GM23248 (cell line): ENCODE results near the gene TRAM2. TPM values are rescaled to one million over a fixed set of nuclear protein-coding genes. Genes with fewer than 3 reads are reported as not detected.

Source experiments
- DNase-seq: peaks from one replicate; pipeline ENCODE4 v3.0.0-alpha.2; 2015
- H2AFZ ChIP-seq: fragments of 200-600 bp; sonication (generic); 2 replicates; pipeline ENCODE4 v1.6.1; 2016; ENCODE audit warnings: antibody characterized with exemption
- H3F3A ChIP-seq: fragments of 200-600 bp; sonication (generic); 2 replicates; pipeline ENCODE4 v1.6.1; 2016; ENCODE audit warnings: mild to moderate bottlenecking, antibody characterized with exemption, mixed run types; ENCODE audit not compliant: insufficient read depth
- H3K27ac ChIP-seq: fragments of 200-600 bp; sonication (generic); 2 replicates; pipeline ENCODE4 v1.5.1; 2016; ENCODE audit warnings: mild to moderate bottlenecking
- H3K27me3 ChIP-seq: fragments of 200-600 bp; sonication (generic); replicated peaks from 2 replicates; pipeline ENCODE4 v1.6.1; 2016; ENCODE audit warnings: mild to moderate bottlenecking; ENCODE audit not compliant: insufficient read depth
- H3K36me3 ChIP-seq: fragments of 200-600 bp; sonication (generic); 2 replicates; pipeline ENCODE4 v1.6.1; 2016; ENCODE audit warnings: low read depth, mild to moderate bottlenecking
- H3K4me1 ChIP-seq: fragments of 200-600 bp; sonication (generic); 2 replicates; pipeline ENCODE4 v1.6.1; 2016; ENCODE audit warnings: mild to moderate bottlenecking; ENCODE audit not compliant: insufficient read depth
- H3K4me2 ChIP-seq: fragments of 200-600 bp; sonication (generic); one replicate; pipeline ENCODE4 v1.6.1; 2016; ENCODE audit warnings: mild to moderate bottlenecking; ENCODE audit not compliant: unreplicated experiment
- H3K4me3 ChIP-seq: fragments of 200-600 bp; sonication (generic); 2 replicates; pipeline ENCODE4 v1.5.1; 2016; ENCODE audit warnings: mild to moderate bottlenecking
- H3K79me2 ChIP-seq: fragments of 200-600 bp; sonication (generic); 2 replicates; pipeline ENCODE4 v1.6.1; 2016; ENCODE audit warnings: mild to moderate bottlenecking; ENCODE audit not compliant: insufficient read depth
- H3K9ac ChIP-seq: fragments of 200-600 bp; sonication (generic); 2 replicates; pipeline ENCODE4 v1.6.1; 2016; ENCODE audit warnings: mild to moderate bottlenecking
- H3K9me2 ChIP-seq: fragments of 200-600 bp; sonication (generic); 2 replicates; pipeline ENCODE4 v1.6.1; 2016; ENCODE audit warnings: mixed run types, mild to moderate bottlenecking, moderate library complexity; ENCODE audit not compliant: insufficient read depth
- H3K9me3 ChIP-seq: fragments of 200-600 bp; sonication (generic); one replicate; pipeline ENCODE4 v1.6.1; 2017; ENCODE audit warnings: low read depth
- H4K20me1 ChIP-seq: fragments of 200-600 bp; sonication (generic); 2 replicates; pipeline ENCODE4 v1.6.0; 2016; ENCODE audit not compliant: insufficient read depth
- EZH2 ChIP-seq: fragments of 200-600 bp; sonication (generic); IDR thresholded peaks from 2 replicates; pipeline ENCODE4 v1.6.1; 2018; ENCODE audit warnings: antibody characterized with exemption, mild to moderate bottlenecking; ENCODE audit not compliant: insufficient read depth, poor library complexity, severe bottlenecking
- EZH2phosphoT487 ChIP-seq: fragments of 200-600 bp; sonication (generic); IDR thresholded peaks from 2 replicates; pipeline ENCODE4 v1.6.1; 2018; ENCODE audit warnings: antibody characterized with exemption, moderate library complexity, mild to moderate bottlenecking, low read depth; ENCODE audit not compliant: insufficient read depth
- WGBS, 2 experiments: methylation state at CpG; one replicate each; pipeline ENCODE4 v1.1.6; 2015 to 2017; ENCODE audit warnings: low lambda C conversion rate in 2 of 2, low coverage in 1 of 2; ENCODE audit errors: missing lambda C conversion rate in 2 of 2; 5-methylcytosine and 5-hydroxymethylcytosine counted together
- in situ Hi-C: fragments of 300-500 bp; cut with MboI; formaldehyde crosslinking; loops from 2 replicates; pipeline ENCODE4 v1.15.0; 2020
- polyA plus RNA-seq: library from polyadenylated mRNA; unstranded; fragments of >200 nt; fragmentation: Nextera tagmentation; extraction: Ambion mirVana; gene quantifications from 2 replicates; pipeline ENCODE4 v1.2.1, GENCODE V29; 2016
- total RNA-seq: library from RNA; depleted of rRNA; stranded (reverse); fragments of >200 nt; shearing (Covaris generic); gene quantifications from 2 replicates; pipeline ENCODE4 v1.2.3, GENCODE V29; 2014; rRNA removed

TRAM2 gene
- total and polyA plus RNA-seq, 2 experiments from 2014 or later = 141 to 174 TPM

DNA sequence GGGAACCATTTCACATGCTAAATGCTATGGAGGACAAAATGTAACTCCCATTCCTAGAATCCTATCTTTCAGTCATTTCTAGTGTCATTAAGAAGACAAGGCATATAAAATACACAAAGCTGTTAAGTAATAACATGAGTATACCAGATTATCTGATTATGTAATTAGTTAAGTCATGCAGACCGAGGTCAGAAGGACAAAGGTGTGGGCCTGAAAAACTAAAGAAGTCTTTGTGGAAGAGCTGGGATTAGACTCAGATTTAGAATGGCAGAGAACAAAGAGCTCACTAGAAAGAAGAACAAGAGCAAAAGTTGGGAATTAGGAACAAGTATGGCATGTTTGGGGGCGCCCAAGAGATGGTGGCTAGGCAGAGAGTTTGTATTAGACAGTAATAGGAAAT, 119.8 kb downstream of the TRAM2 start:
- Histone ChIP-seq H3K9me3 (no peaks in the 10 kb centered on the region), H3K4me1 (0 out of 2 replicates have a peak, but pooled peaks cover 3% of the 10 kb centered on the region), H3K9me2 (no peaks in the 10 kb centered on the region), H2AFZ (no peak overlapping the region), H3K79me2 (no peaks in the 10 kb centered on the region), H3K27ac (no peak overlapping the region), H3K9ac (no peak overlapping the region), H4K20me1 (no peaks in the 10 kb centered on the region), H3K4me3 (no peak overlapping the region), H3K27me3 (no peaks in the 10 kb centered on the region), H3F3A (no peaks in the 10 kb centered on the region), H3K4me2 (no peak overlapping the region), H3K36me3 (0 out of 2 replicates have a peak, but pooled peaks cover 6% of the 10 kb centered on the region)
- TF ChIP-seq EZH2 = no peak
- no peak for TF ChIP-seq EZH2phosphoT487
- WGBS, 2 experiments = 93 to 95% methylated on average over 2 of the region's 2 CpGs
- in situ Hi-C loops = no loop called here
- DNase-seq = no peak

DNA sequence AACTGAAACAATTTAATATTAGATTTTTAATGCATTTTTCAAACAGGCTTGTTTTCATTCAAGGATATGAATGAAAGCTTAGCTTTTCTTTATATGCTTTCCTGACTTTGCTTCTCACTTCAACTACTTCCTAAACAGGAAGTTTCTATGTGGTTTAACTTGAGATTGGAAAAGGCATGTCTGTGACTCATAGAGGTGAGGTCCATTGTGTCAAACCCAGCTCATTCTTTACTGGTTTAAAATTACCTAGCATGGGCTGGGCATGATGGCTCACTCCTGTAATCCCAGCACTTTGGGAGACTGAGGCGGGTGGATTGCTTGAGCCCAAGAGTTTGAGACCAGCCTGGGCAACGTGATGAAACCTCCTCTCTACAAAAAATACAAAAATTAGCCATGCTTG, 122.3 kb downstream of the TRAM2 start:
- 100% methylated on average over 2 of the region's 2 CpGs for WGBS, 2 experiments
- Histone ChIP-seq H3K79me2 (peaks cover 10% of the 10 kb centered on the region; the same call in 1 of the 2 replicates), H3F3A (no peaks in the 10 kb centered on the region), H3K27ac (no peak overlapping the region), H4K20me1 (no peaks in the 10 kb centered on the region), H2AFZ (no peak overlapping the region), H3K27me3 (no peaks in the 10 kb centered on the region), H3K9me3 (no peaks in the 10 kb centered on the region), H3K9ac (no peak overlapping the region), H3K9me2 (no peaks in the 10 kb centered on the region), H3K36me3 (0 out of 2 replicates have a peak, but pooled peaks cover 6% of the 10 kb centered on the region), H3K4me1 (no peaks in the 10 kb centered on the region), H3K4me2 (no peak overlapping the region), H3K4me3 (no peak overlapping the region)
- TF ChIP-seq EZH2 (no peak), EZH2phosphoT487 (no peak)
- peak; percentile 1 for DNase-seq
- in situ Hi-C loops = no loop called here

Other genes with a start within 250 kb of the TRAM2 start
- gene PAQR8, start 214.9 kb downstream of the TRAM2 start, total RNA-seq = 1.5 and 3.4 TPM in 2 replicates
- 1.8 and 2.5 TPM in 2 replicates for gene PAQR8, start 214.9 kb downstream of the TRAM2 start, polyA plus RNA-seq
- 21.6 and 36.1 TPM in 2 replicates for gene EFHC1, start 156.7 kb downstream of the TRAM2 start, total RNA-seq
- gene EFHC1, start 156.7 kb downstream of the TRAM2 start, polyA plus RNA-seq = 25.0 and 29.7 TPM in 2 replicates
- gene TMEM14A, start 94.1 kb upstream of the TRAM2 start, total RNA-seq = 64.0 and 68.4 TPM in 2 replicates
- gene TMEM14A, start 94.1 kb upstream of the TRAM2 start, polyA plus RNA-seq = 95.1 and 96.0 TPM in 2 replicates
- gene GSTA2, start 186.4 kb upstream of the TRAM2 start, total RNA-seq = 0.11 TPM in 1 of 2 replicates, not detected in the other
- 0.51 TPM in 1 of 2 replicates, not detected in the other for gene GSTA2, start 186.4 kb upstream of the TRAM2 start, polyA plus RNA-seq
- 0.11 TPM in 1 of 2 replicates, not detected in the other for gene GSTA1, start 226.8 kb upstream of the TRAM2 start, total RNA-seq
- 0.45 and 1.1 TPM in 2 replicates for gene GSTA1, start 226.8 kb upstream of the TRAM2 start, polyA plus RNA-seq